HepG2 (cell line): Measurements from ENCODE around the gene ZFHX3. TPM values are rescaled to one million over a fixed set of nuclear protein-coding genes. Genes with fewer than 3 reads are reported as not detected.

Experiments used
- ATAC-seq: fragments of 200-7000 bp; cut with Tn5 transposase; 3 replicates; pipeline ENCODE4 v1.9.1; 2020; ENCODE audit warnings: mild to moderate bottlenecking, moderate library complexity
- BruUV-seq: library from RNA; stranded (reverse); fragments of 400-500 nt; replicated peaks from 2 replicates; lab custom pipeline; 2021; lab: Mats Ljungman, UMichigan
- CTCF ChIA-PET: fragments of 300-600 bp; formaldehyde crosslinking; extraction: SDS; loops from one replicate; lab custom pipeline; 2021; ENCODE audit warnings: low total read pairs, inconsistent platforms, low intra/inter-chr PET ratio; lab: Yijun Ruan, JAX
- POLR2A ChIA-PET: fragments of 350-600 bp; sonication (Branson Sonifier 250); formaldehyde crosslinking; loops from one replicate; lab custom pipeline; 2020; ENCODE audit warnings: antibody characterized with exemption, inconsistent platforms; lab: Yijun Ruan, JAX
- DNase-seq: peaks from one replicate; pipeline ENCODE4 v3.0.0-alpha.2; 2015; ENCODE audit warnings: low spot score
- FAIRE-seq: peaks from 3 replicates; lab custom pipeline; 2011; peaks lifted over from hg19 to GRCh38; lab: Jason Lieb, UNC
- H2AFZ ChIP-seq: one replicate; pipeline ENCODE4 v1.6.1; 2011; ENCODE audit warnings: low read length, inconsistent platforms
- H3K27ac ChIP-seq: fragments of 300-600 bp; 3 replicates; pipeline ENCODE4 v1.8.0; 2011; ENCODE audit warnings: mixed run types, mild to moderate bottlenecking, mixed read lengths, low read length, inconsistent platforms; ENCODE audit not compliant: insufficient read depth; ENCODE audit errors: extremely low read length
- H3K27me3 ChIP-seq, 2 experiments: fragments of 200-600 bp in 1 of 2; 2 replicates in 1 of 2; 3 replicates in 1 of 2; pipeline versions ENCODE4 v1.6.0 to v1.8.0; 2011; ENCODE audit warnings: low read length in 2 of 2, mild to moderate bottlenecking in 2 of 2, moderate library complexity in 2 of 2, inconsistent platforms in 1 of 2; ENCODE audit not compliant: insufficient read depth in 2 of 2, control insufficient read depth in 1 of 2
- H3K36me3 ChIP-seq, 2 experiments: fragments of 200-600 bp in 1 of 2; replicated peaks in 1 of 2; 2 replicates in 1 of 2; 3 replicates in 1 of 2; pipeline versions ENCODE4 v1.5.1 to v1.8.0; 2011; ENCODE audit warnings: low read length in 2 of 2, inconsistent platforms in 1 of 2; ENCODE audit not compliant: insufficient read depth in 2 of 2, control insufficient read depth in 1 of 2
- H3K4me1 ChIP-seq: 2 replicates; pipeline ENCODE4 v1.5.1; 2012; ENCODE audit warnings: low read length, inconsistent platforms; ENCODE audit not compliant: insufficient read depth
- H3K4me2 ChIP-seq: 2 replicates; pipeline ENCODE4 v1.6.0; 2011; ENCODE audit warnings: low read depth, low read length, inconsistent platforms
- H3K4me3 ChIP-seq, 3 experiments: fragments of 200-600 bp in 1 of 3; sonication (generic), shearing (Covaris generic) in 1 of 3; replicated peaks in 1 of 3; 2 replicates each; pipeline ENCODE4 v1.5.1; 2011 to 2016; ENCODE audit warnings: low read length in 3 of 3, inconsistent platforms in 2 of 3, low read depth in 2 of 3, mild to moderate bottlenecking in 2 of 3, control low read depth in 1 of 3, mixed read lengths in 1 of 3; ENCODE audit not compliant: insufficient read depth in 1 of 3
- H3K79me2 ChIP-seq: one replicate; pipeline ENCODE4 v1.6.1; 2011; ENCODE audit warnings: low read length, inconsistent platforms; ENCODE audit not compliant: insufficient read depth
- H3K9ac ChIP-seq: 2 replicates; pipeline ENCODE4 v1.6.0; 2011; ENCODE audit warnings: mild to moderate bottlenecking, low read depth, low read length, inconsistent platforms; ENCODE audit not compliant: insufficient read depth
- H3K9me3 ChIP-seq: 2 replicates; pipeline ENCODE4 v1.5.1; 2012; ENCODE audit warnings: mild to moderate bottlenecking, low read length
- H4K20me1 ChIP-seq: 2 replicates; pipeline ENCODE4 v1.6.0; 2011; ENCODE audit warnings: inconsistent platforms, mild to moderate bottlenecking, low read length, moderate library complexity; ENCODE audit not compliant: insufficient read depth
- ATM ChIP-seq: fragments of 450-650 bp; IDR thresholded peaks from 2 replicates; pipeline ENCODE4 v1.7.1; 2017; ENCODE audit warnings: mild to moderate bottlenecking, borderline replicate concordance
- BORCS8-MEF2B ChIP-seq: sonication (generic); formaldehyde crosslinking; IDR thresholded peaks from 2 replicates; pipeline ENCODE4 v1.8.0; 2022; ENCODE audit warnings: mild to moderate bottlenecking, missing genetic modification reagents
- FOXA3 ChIP-seq: IDR thresholded peaks from 2 replicates; pipeline ENCODE4 v1.6.1; 2016; ENCODE audit warnings: missing genetic modification reagents, missing compliant biosample characterization
- HDAC6 ChIP-seq: fragments of 200-600 bp; sonication (generic); IDR thresholded peaks from 2 replicates; pipeline ENCODE4 v1.7.0; 2017; ENCODE audit warnings: mild to moderate bottlenecking, antibody characterized with exemption, low read length, low read depth
- IKZF1 ChIP-seq: fragments of 450-650 bp; IDR thresholded peaks from 2 replicates; pipeline ENCODE4 v1.7.1; 2016
- KDM4B ChIP-seq: sonication (generic); formaldehyde crosslinking; IDR thresholded peaks from 2 replicates; pipeline ENCODE4 v1.4.0; 2020; ENCODE audit warnings: missing genetic modification reagents
- RELA ChIP-seq: sonication (generic); formaldehyde crosslinking; IDR thresholded peaks from 2 replicates; pipeline ENCODE4 v1.4.0; 2020; ENCODE audit warnings: missing genetic modification reagents
- RXRA ChIP-seq: sonication (generic); formaldehyde crosslinking; IDR thresholded peaks from 2 replicates; pipeline ENCODE4 v1.5.1; 2020; ENCODE audit warnings: missing genetic modification reagents
- SIN3B ChIP-seq: fragments of 150-350 bp; IDR thresholded peaks from 2 replicates; pipeline ENCODE4 v1.6.1; 2014; ENCODE audit warnings: low read length
- SIX4 ChIP-seq: sonication (generic); formaldehyde crosslinking; IDR thresholded peaks from 2 replicates; pipeline ENCODE4 v1.4.0; 2020; ENCODE audit warnings: missing genetic modification reagents
- ZBTB33 ChIP-seq: sonication (generic); formaldehyde crosslinking; IDR thresholded peaks from 2 replicates; pipeline ENCODE4 v1.4.0; 2020; ENCODE audit warnings: missing genetic modification reagents
- ZFP41 ChIP-seq: sonication (generic); formaldehyde crosslinking; IDR thresholded peaks from 2 replicates; pipeline ENCODE4 v1.4.0; 2020; ENCODE audit warnings: mild to moderate bottlenecking, missing genetic modification reagents, borderline replicate concordance
- ZNF672 ChIP-seq: sonication (generic); formaldehyde crosslinking; IDR thresholded peaks from 2 replicates; pipeline ENCODE4 v1.8.1; 2022; ENCODE audit warnings: missing genetic modification reagents
- ZSCAN30 ChIP-seq: sonication (generic); formaldehyde crosslinking; IDR thresholded peaks from 2 replicates; pipeline ENCODE4 v1.5.0; 2020; ENCODE audit warnings: mild to moderate bottlenecking, missing genetic modification reagents
- WGBS: methylation state at CpG from one replicate; pipeline ENCODE4 v1.1.6; 2017; ENCODE audit warnings: low lambda C conversion rate; 5-methylcytosine and 5-hydroxymethylcytosine counted together
- in situ Hi-C: cut with HindIII; loops from 2 replicates; pipeline ENCODE4 v1.10.0; 2017; ENCODE audit warnings: low pct_unique_long_range_greater_than_20kb; ENCODE audit not compliant: extremely low pct_ligation_motif_present
- intact Hi-C: fragments of 100-400 bp; cut with micrococcal nuclease; formaldehyde crosslinking; loops from one replicate; pipeline ENCODE4 v1.10.0; 2022; ENCODE audit not compliant: unreplicated experiment
- polyA plus RNA-seq, 8 experiments: library from polyadenylated mRNA; depleted of rRNA in 3 of 8; stranded (reverse) in 7 of 8; unstranded in 1 of 8; fragments of >200 nt; fragmentation: Illumina TruSeq in 4 of 8; extraction: Trizol in 4 of 8; gene quantifications; 2 replicates each; pipeline versions ENCODE4 v1.2.1 to v1.2.3, GENCODE V29; 2011 to 2016; ENCODE audit warnings: low read depth in 4 of 8, missing spikeins in 1 of 8, mixed read lengths in 1 of 8; ENCODE audit not compliant: insufficient read depth in 1 of 8
- total RNA-seq, 5 experiments: library from RNA; depleted of rRNA; stranded (reverse); fragments of >200 nt; fragmentation: Illumina TruSeq; extraction: Trizol; gene quantifications; 2 replicates each; pipeline ENCODE4 v1.2.3, GENCODE V29; 2016; ENCODE audit warnings: low read depth in 1 of 5
- TF ChIP-seq, protein P1 (sequence below): sonication (generic); formaldehyde crosslinking; IDR thresholded peaks from 2 replicates; pipeline ENCODE4 v1.4.0; 2020; ENCODE audit warnings: missing genetic modification reagents, borderline replicate concordance
- TF ChIP-seq, protein P2 (sequence below): sonication (generic); formaldehyde crosslinking; IDR thresholded peaks from 2 replicates; pipeline ENCODE4 v1.8.1; 2022; ENCODE audit warnings: mild to moderate bottlenecking, missing genetic modification reagents

The ZFHX3 gene
- total and polyA plus RNA-seq, 2 of the 13 experiments (the other 11 are each of a cell fraction or from before 2014, with no cell fraction given) = 5.0 to 6.0 TPM

- no peaks in the 10 kb centered on the region for H3K27me3 ChIP-seq
- H3K9me3 ChIP-seq = no peaks in the 10 kb centered on the region
- H3K4me2 ChIP-seq = no peak overlapping the region
- H4K20me1 ChIP-seq = peaks cover 10% of the 10 kb centered on the region; the same call in 1 of the 2 replicates
- H3K36me3 ChIP-seq = peaks cover 20 to 39% of the 10 kb centered on the region in 2 experiments
- H3K4me1 ChIP-seq = no peaks in the 10 kb centered on the region
- no peak for FAIRE-seq
- no peak overlapping the region for H3K4me3 ChIP-seq
- 98% methylated on average over 8 of the region's 8 CpGs for WGBS
- no peak for DNase-seq
- H2AFZ ChIP-seq = no peak overlapping the region
- no peak for TF ChIP-seq SIN3B
- no peak for TF ChIP-seq KDM4B (CRISPR knock-in tag)
- no peak for TF ChIP-seq ATM
- TF ChIP-seq FOXA3 = no peak
- TF ChIP-seq ZFP41 (CRISPR knock-in tag) = no peak
- TF ChIP-seq RXRA (CRISPR knock-in tag) = no peak
- no peak for TF ChIP-seq HDAC6
- no peak for TF ChIP-seq ZBTB33 (CRISPR knock-in tag)
- TF ChIP-seq ZSCAN30 (CRISPR knock-in tag) = no peak
- TF ChIP-seq, protein P1, sequence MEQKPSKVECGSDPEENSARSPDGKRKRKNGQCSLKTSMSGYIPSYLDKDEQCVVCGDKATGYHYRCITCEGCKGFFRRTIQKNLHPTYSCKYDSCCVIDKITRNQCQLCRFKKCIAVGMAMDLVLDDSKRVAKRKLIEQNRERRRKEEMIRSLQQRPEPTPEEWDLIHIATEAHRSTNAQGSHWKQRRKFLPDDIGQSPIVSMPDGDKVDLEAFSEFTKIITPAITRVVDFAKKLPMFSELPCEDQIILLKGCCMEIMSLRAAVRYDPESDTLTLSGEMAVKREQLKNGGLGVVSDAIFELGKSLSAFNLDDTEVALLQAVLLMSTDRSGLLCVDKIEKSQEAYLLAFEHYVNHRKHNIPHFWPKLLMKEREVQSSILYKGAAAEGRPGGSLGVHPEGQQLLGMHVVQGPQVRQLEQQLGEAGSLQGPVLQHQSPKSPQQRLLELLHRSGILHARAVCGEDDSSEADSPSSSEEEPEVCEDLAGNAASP = no peak
- TF ChIP-seq, protein P2, sequence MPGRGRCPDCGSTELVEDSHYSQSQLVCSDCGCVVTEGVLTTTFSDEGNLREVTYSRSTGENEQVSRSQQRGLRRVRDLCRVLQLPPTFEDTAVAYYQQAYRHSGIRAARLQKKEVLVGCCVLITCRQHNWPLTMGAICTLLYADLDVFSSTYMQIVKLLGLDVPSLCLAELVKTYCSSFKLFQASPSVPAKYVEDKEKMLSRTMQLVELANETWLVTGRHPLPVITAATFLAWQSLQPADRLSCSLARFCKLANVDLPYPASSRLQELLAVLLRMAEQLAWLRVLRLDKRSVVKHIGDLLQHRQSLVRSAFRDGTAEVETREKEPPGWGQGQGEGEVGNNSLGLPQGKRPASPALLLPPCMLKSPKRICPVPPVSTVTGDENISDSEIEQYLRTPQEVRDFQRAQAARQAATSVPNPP (CRISPR knock-in tag) = no peak
- TF ChIP-seq IKZF1 = no peak
- no peak for TF ChIP-seq ZNF672 (CRISPR knock-in tag)
- TF ChIP-seq RELA (CRISPR knock-in tag) = no peak
- no peak for TF ChIP-seq SIX4
- no peak for TF ChIP-seq BORCS8-MEF2B (CRISPR knock-in tag)
- BruUV-seq = no TSS peak
- no peak overlapping the region for H3K9ac ChIP-seq
- in situ Hi-C loops (no loop called here), intact Hi-C loops (loop anchor here (10.0 kb wide), 1 partner anchor 232 kb away; no protein-coding TSS in a partner anchor)
- peaks cover 48% of the 10 kb centered on the region for H3K79me2 ChIP-seq
- no peak overlapping the region for H3K27ac ChIP-seq
- ATAC-seq = no peak
- POLR2A ChIA-PET = no interaction called here
- CTCF ChIA-PET = no interaction called here
These were observed 85.6 kb downstream of the ZFHX3 start for GRCh38 chr16:72962347-72962746.
